GM12891 (cell line): ENCODE results near the gene PSMD1.
"Not testable (repeated sequence)": the region's sequence is repeated elsewhere in the genome, so short reads cannot be mapped to it uniquely, and the experiment has no call there.

Source experiments
- POLR2A ChIP-seq: IDR thresholded peaks from 2 replicates; pipeline ENCODE4 v1.6.1; 2011; ENCODE audit warnings: low read depth, low read length, control low read depth
- POLR2AphosphoS5 ChIP-seq: IDR thresholded peaks from 2 replicates; pipeline ENCODE4 v1.6.1; 2011; ENCODE audit warnings: low read depth, low read length, control low read depth

DNA sequence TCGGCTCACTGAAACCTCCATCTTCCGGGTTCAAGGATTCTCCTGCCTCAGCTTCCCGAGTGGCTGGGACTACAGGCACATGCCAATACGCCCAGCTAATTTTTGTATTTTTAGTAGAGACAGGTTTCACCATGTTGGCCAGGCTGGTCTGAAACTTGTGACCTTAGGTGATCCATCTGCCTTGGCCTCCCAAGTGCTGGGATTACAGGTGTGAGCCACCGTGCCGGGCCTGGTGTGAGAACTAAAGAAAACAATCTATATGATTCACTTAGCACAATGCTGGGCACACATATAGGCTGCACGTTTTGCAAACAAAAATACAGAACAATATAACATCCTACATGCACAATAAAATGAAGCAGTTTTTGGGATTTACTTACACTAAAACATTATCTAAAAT is 140.5 kb downstream of the PSMD1 start:
- not testable (repeated sequence) for TF ChIP-seq POLR2A, POLR2AphosphoS5
